Esophagus squamous epithelium (tissue), 5 donors: ENCODE data around the gene ROR2. TPM values are rescaled to one million over a fixed set of nuclear protein-coding genes. Genes with fewer than 3 reads are reported as not detected.
A peak's percentile ranks its signal among the peaks of the same experiment; 100 is the strongest.

ENCODE experiments used
- DNase-seq: peaks from one replicate; lab custom pipeline; 2025; lab: John Stamatoyannopoulos, UW
- H3K27ac ChIP-seq, 4 donors: fragments of 200-600 bp; sonication (generic); one replicate each; pipeline ENCODE4 v1.5.1; 2016 to 2019; ENCODE audit warnings: mild to moderate bottlenecking in 1 of 4
- H3K27me3 ChIP-seq, 4 donors: fragments of 200-600 bp; sonication (generic); 1 replicate in 3 of 4; 2 replicates in 1 of 4; pipeline versions ENCODE4 v1.5.1 to v1.6.0; 2017 to 2021; ENCODE audit warnings: antibody characterized with exemption in 1 of 4
- H3K36me3 ChIP-seq, 3 donors: fragments of 200-600 bp; sonication (generic); one replicate each; pipeline ENCODE4 v1.5.1; 2016 to 2019
- H3K4me1 ChIP-seq, 3 donors: fragments of 200-600 bp; sonication (generic); one replicate each; pipeline ENCODE4 v1.5.1; 2017 to 2019
- H3K4me3 ChIP-seq, 4 donors: fragments of 200-600 bp; sonication (generic); 1 replicate in 3 of 4; 2 replicates in 1 of 4; pipeline ENCODE4 v1.5.1; 2016 to 2019; ENCODE audit warnings: mild to moderate bottlenecking in 2 of 4, moderate library complexity in 1 of 4
- H3K9me3 ChIP-seq, 3 donors: fragments of 200-600 bp; sonication (generic); one replicate each; pipeline ENCODE4 v1.5.1; 2016 to 2019
- CTCF ChIP-seq, 6 experiments: fragments of 450-650 bp in 4 of 6; fragments of 200-600 bp in 2 of 6; sonication (generic) in 2 of 6; IDR thresholded peaks; one replicate each; pipeline ENCODE4 v1.5.1; 2016 to 2019; ENCODE audit warnings: antibody characterized with exemption in 6 of 6, mild to moderate bottlenecking in 4 of 6, moderate library complexity in 4 of 6
- POLR2A ChIP-seq, 4 donors: fragments of 450-650 bp; IDR thresholded peaks; one replicate each; pipeline ENCODE4 v1.6.1; 2017; ENCODE audit warnings: antibody characterized with exemption in 4 of 4, mild to moderate bottlenecking in 4 of 4, moderate library complexity in 3 of 4
- whole genome bisulfite sequencing, 2 donors: methylation state at CpG; one replicate each; pipeline ENCODE4 v1.1.5; 2018; 5-methylcytosine and 5-hydroxymethylcytosine counted together
- intact Hi-C: fragments of 100-400 bp; cut with DNase I; formaldehyde crosslinking; loops from one replicate; pipeline ENCODE4 v1.15.0; 2022
- total RNA-seq, 4 donors: library from RNA; depleted of rRNA; stranded (reverse); fragments of >200 nt; gene quantifications; one replicate each; pipeline ENCODE4 v1.1.0, GENCODE V29; 2016
- donor health status: DM: yes; HTN: yes; CAD: no.

Gene ROR2
- total RNA-seq, 4 donors from 2014 or later: 0.68 to 12.6 (median 3.7) TPM

GRCh38 chr9:91884153-91884552, 65.9 kb downstream of the ROR2 start:
- Histone ChIP-seq H3K4me1 (peaks cover 0 to 14% (median 0%) of the 10 kb centered on the region in 3 donors), H3K27me3 (peaks cover 0 to 26% (median 0%) of the 10 kb centered on the region in 4 donors), H3K27ac (no peak overlapping the region), H3K9me3 (no peaks in the 10 kb centered on the region), H3K4me3 (no peak overlapping the region), H3K36me3 (no peaks in the 10 kb centered on the region)
- TF ChIP-seq POLR2A (IDR thresholded peaks at IDR 0.05) (no peak), CTCF (IDR thresholded peaks at IDR 0.05) (no peak)
- no peak for DNase-seq
- 92 to 100% methylated on average over 1 of the region's 1 CpG for WGBS, 2 donors
- intact Hi-C loops: no loop called here

- no peak for TF ChIP-seq CTCF (IDR thresholded peaks at IDR 0.05)
- no peak for TF ChIP-seq POLR2A (IDR thresholded peaks at IDR 0.05)
- Histone ChIP-seq H3K4me1 (peaks cover 0 to 8% (median 0%) of the 10 kb centered on the region in 3 donors), H3K27ac (no peak overlapping the region), H3K9me3 (no peaks in the 10 kb centered on the region), H3K4me3 (no peak overlapping the region), H3K36me3 (no peaks in the 10 kb centered on the region), H3K27me3 (peaks cover 0 to 23% (median 0%) of the 10 kb centered on the region in 4 donors)
- intact Hi-C loops: no loop called here
- DNase-seq: no peak
- 85 to 91% methylated on average over 2 of the region's 3 CpGs for WGBS, 2 donors
Observed at GRCh38 chr9:91883503-91883902, 66.5 kb downstream of the ROR2 start.

GRCh38 chr9:91882627-91883026, 67.4 kb downstream of the ROR2 start:
- Histone ChIP-seq H3K9me3 (no peaks in the 10 kb centered on the region), H3K27ac (no peak overlapping the region), H3K4me3 (no peak overlapping the region), H3K36me3 (no peaks in the 10 kb centered on the region), H3K27me3 (peaks cover 0 to 19% (median 0%) of the 10 kb centered on the region in 4 donors), H3K4me1 (peaks cover 0 to 6% (median 0%) of the 10 kb centered on the region in 3 donors)
- TF ChIP-seq CTCF (IDR thresholded peaks at IDR 0.05) (peak in 1 of 6 experiments; percentile 19), POLR2A (IDR thresholded peaks at IDR 0.05) (no peak)
- 74 to 75% methylated on average over 4 of the region's 4 CpGs for WGBS, 2 donors
- intact Hi-C loops: no loop called here
- DNase-seq: no peak

- peaks cover 0 to 13% (median 0%) of the 10 kb centered on the region in 4 donors for H3K27me3 ChIP-seq
- no peaks in the 10 kb centered on the region for H3K9me3 ChIP-seq
- H3K27ac ChIP-seq: no peak overlapping the region
- no peak for DNase-seq
- peaks cover 0 to 14% (median 0%) of the 10 kb centered on the region in 3 donors for H3K4me1 ChIP-seq
- no peak overlapping the region for H3K4me3 ChIP-seq
- no peaks in the 10 kb centered on the region for H3K36me3 ChIP-seq
- TF ChIP-seq POLR2A (IDR thresholded peaks at IDR 0.05): no peak
- no peak for TF ChIP-seq CTCF (IDR thresholded peaks at IDR 0.05)
- intact Hi-C loops: no loop called here
- WGBS, 2 donors: 58 to 62% methylated on average over 3 of the region's 3 CpGs
Observed at GRCh38 chr9:91880378-91880972, 69.6 kb downstream of the ROR2 start.

- 81 to 89% methylated on average over 1 of the region's 1 CpG for WGBS, 2 donors
- no peak for DNase-seq
Observed at GRCh38 chr9:91879231-91879630, 70.8 kb downstream of the ROR2 start.

More at GRCh38 chr9:91879231-91879630, 70.8 kb downstream of the ROR2 start:
- no peak for TF ChIP-seq CTCF (IDR thresholded peaks at IDR 0.05)
- no peak for TF ChIP-seq POLR2A (IDR thresholded peaks at IDR 0.05)
- peaks cover 0 to 13% (median 0%) of the 10 kb centered on the region in 4 donors for H3K27me3 ChIP-seq
- no peak overlapping the region for H3K4me3 ChIP-seq
- H3K4me1 ChIP-seq: peaks cover 0 to 18% (median 0%) of the 10 kb centered on the region in 3 donors
- H3K36me3 ChIP-seq: no peaks in the 10 kb centered on the region
- no peak overlapping the region for H3K27ac ChIP-seq
- H3K9me3 ChIP-seq: no peaks in the 10 kb centered on the region
- intact Hi-C loops: no loop called here
